Measurements from ENCODE around the gene ADAMTSL4.

ADAMTSL4 gene

DNA sequence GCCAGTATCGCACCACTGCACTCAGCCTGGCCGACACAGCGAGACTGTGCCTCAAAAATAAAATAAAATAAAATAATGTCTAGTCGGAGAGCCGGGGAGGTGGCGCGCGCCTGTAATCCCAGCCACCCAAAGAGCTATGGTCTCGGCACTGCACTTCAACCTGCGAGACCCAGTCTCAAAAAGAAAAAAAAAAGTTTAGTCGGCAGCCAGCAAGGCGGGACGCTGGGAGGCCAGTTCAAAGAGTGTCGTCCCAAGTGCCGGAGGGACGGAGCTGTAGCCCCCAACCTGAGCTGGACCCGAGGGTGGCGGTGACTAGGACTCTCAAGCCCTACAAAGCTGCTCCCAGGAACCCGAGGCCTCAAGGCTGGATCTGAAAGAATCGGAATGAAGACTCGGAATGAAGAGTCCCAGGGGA, 34.3 kb upstream of the ADAMTSL4 start:
- peak overlapping the region; percentile 65 to 88 for H3K4me3 ChIP-seq (ENCODE audit: low read length in 2 of 2)
- H3K27me3 ChIP-seq (ENCODE audit: control insufficient read depth in 2 of 2, insufficient read depth in 2 of 2, low read length in 2 of 2), result no peaks in the 10 kb centered on the region
- peaks cover 3 to 4% of the 10 kb centered on the region in 2 donors for H3K36me3 ChIP-seq (ENCODE audit: control insufficient read depth in 2 of 2, insufficient read depth in 2 of 2, low read length in 2 of 2)
- peak overlapping the region; percentile 61 to 74 for H3K27ac ChIP-seq (ENCODE audit: low read depth in 2 of 2, low read length in 2 of 2)
- no peaks in the 10 kb centered on the region for H3K9me3 ChIP-seq (ENCODE audit: control insufficient read depth in 2 of 2, low read length in 2 of 2)
- H3K4me1 ChIP-seq (ENCODE audit: control insufficient read depth in 2 of 2, insufficient read depth in 2 of 2, low read length in 2 of 2), result peaks cover 6 to 11% of the 10 kb centered on the region in 2 donors
- H3K9ac ChIP-seq (ENCODE audit: low read depth in 1 of 2, low read length in 2 of 2), result peak overlapping the region; percentile 49 to 83

DNA sequence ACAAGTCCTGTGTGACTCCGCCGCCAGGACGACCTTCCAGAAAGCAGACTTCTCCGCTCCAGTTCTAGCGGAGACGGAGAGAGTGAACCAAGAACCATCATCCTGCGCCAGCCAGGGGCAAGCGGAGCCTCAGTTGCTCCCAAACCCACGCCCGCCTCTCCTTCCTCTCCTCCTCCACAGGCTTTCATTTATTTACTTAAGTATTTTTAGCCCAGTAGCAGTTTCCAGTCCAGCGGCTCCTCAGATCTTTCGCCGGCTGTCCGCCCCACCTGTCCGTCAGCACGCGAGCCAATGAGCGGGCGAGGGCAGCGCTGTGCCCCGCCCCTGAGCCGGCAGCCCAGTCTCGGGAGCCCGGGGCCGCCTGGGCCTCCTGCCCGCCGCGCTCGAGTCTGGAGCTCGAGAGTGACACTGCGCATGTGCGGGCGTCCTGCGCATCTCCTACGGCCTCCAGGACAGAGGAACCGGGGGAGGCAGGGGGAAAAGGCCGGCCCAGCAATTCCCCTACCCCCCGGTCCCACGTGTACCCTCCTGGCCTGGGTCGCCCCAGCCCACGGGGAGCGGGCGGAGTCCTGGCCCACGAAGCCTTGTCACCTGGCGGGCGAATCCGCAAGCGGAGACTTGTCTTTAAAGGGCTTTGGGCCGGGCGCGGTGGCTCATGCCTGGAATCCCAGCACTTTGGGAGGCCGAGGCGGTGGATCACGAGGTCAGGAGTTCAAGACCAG, 33.7 kb upstream of the ADAMTSL4 start, which contains the start of gene FALEC:
Gene FALEC (plus strand): TSS at position 425 of the 722 bp plus-strand sequence.
- Histone ChIP-seq H3K36me3 (ENCODE audit: control insufficient read depth in 2 of 2, insufficient read depth in 2 of 2, low read length in 2 of 2) (peaks cover 3 to 4% of the 10 kb centered on the region in 2 donors), H3K9me3 (ENCODE audit: control insufficient read depth in 2 of 2, low read length in 2 of 2) (no peaks in the 10 kb centered on the region), H3K4me1 (ENCODE audit: control insufficient read depth in 2 of 2, insufficient read depth in 2 of 2, low read length in 2 of 2) (peaks cover 6 to 11% of the 10 kb centered on the region in 2 donors), H3K27me3 (ENCODE audit: control insufficient read depth in 2 of 2, insufficient read depth in 2 of 2, low read length in 2 of 2) (no peaks in the 10 kb centered on the region), H3K4me3 (ENCODE audit: low read length in 2 of 2) (peak within 1 kb of the TSS; percentile 65 to 88), H3K9ac (ENCODE audit: low read depth in 1 of 2, low read length in 2 of 2) (peak within 1 kb of the TSS; percentile 49 to 83), H3K27ac (ENCODE audit: low read depth in 2 of 2, low read length in 2 of 2) (peak within 1 kb of the TSS; percentile 73 to 74)

GRCh38 chr1:150516050-150516591, 33.1 kb upstream of the ADAMTSL4 start:
- H3K9me3 ChIP-seq (ENCODE audit: control insufficient read depth in 2 of 2, low read length in 2 of 2), result no peaks in the 10 kb centered on the region
- peak overlapping the region; percentile 73 to 74 for H3K27ac ChIP-seq (ENCODE audit: low read depth in 2 of 2, low read length in 2 of 2)
- H3K9ac ChIP-seq (ENCODE audit: low read depth in 1 of 2, low read length in 2 of 2), result peak overlapping the region in 1 of 2 donors; percentile 63
- H3K4me3 ChIP-seq (ENCODE audit: low read length in 2 of 2), result peak overlapping the region; percentile 65 to 88
- H3K27me3 ChIP-seq (ENCODE audit: control insufficient read depth in 2 of 2, insufficient read depth in 2 of 2, low read length in 2 of 2), result no peaks in the 10 kb centered on the region
- peaks cover 6 to 11% of the 10 kb centered on the region in 2 donors for H3K4me1 ChIP-seq (ENCODE audit: control insufficient read depth in 2 of 2, insufficient read depth in 2 of 2, low read length in 2 of 2)
- peaks cover 3 to 4% of the 10 kb centered on the region in 2 donors for H3K36me3 ChIP-seq (ENCODE audit: control insufficient read depth in 2 of 2, insufficient read depth in 2 of 2, low read length in 2 of 2)

DNA sequence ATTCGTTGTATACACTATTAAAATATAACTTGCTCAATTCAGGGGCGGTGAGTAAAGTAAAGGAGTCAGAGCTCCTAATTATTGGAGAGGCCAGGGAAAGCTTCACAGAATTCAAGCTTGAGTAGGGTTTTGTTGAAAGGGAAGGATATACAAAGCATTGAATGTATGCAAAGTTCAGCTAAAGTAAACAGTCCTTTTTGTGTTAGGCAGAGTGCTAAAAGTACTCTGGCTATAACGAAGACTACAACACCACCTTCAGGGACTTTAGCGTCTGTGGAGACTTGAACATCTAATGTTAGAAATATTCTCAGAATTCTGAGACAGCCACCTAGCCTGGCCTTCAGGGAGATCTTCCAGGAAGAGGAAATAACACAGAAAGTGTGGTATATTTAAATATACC, 32.6 kb upstream of the ADAMTSL4 start:
- Histone ChIP-seq H3K27ac (ENCODE audit: low read depth in 2 of 2, low read length in 2 of 2) (peak overlapping the region; percentile 7 to 45), H3K27me3 (ENCODE audit: control insufficient read depth in 2 of 2, insufficient read depth in 2 of 2, low read length in 2 of 2) (no peaks in the 10 kb centered on the region), H3K36me3 (ENCODE audit: control insufficient read depth in 2 of 2, insufficient read depth in 2 of 2, low read length in 2 of 2) (peaks cover 2 to 4% of the 10 kb centered on the region in 2 donors), H3K4me3 (ENCODE audit: low read length in 2 of 2) (peak overlapping the region in 1 of 2 donors; percentile 88), H3K9ac (ENCODE audit: low read depth in 1 of 2, low read length in 2 of 2) (peak overlapping the region in 1 of 2 donors; percentile 1), H3K9me3 (ENCODE audit: control insufficient read depth in 2 of 2, low read length in 2 of 2) (no peaks in the 10 kb centered on the region), H3K4me1 (ENCODE audit: control insufficient read depth in 2 of 2, insufficient read depth in 2 of 2, low read length in 2 of 2) (peaks cover 6 to 11% of the 10 kb centered on the region in 2 donors)

GRCh38 chr1:150521196-150521968, 27.8 kb upstream of the ADAMTSL4 start:
- no peak overlapping the region for H3K27ac ChIP-seq (ENCODE audit: low read depth in 2 of 2, low read length in 2 of 2)
- peaks cover under 1 to 7% of the 10 kb centered on the region in 2 donors for H3K4me1 ChIP-seq (ENCODE audit: control insufficient read depth in 2 of 2, insufficient read depth in 2 of 2, low read length in 2 of 2)
- H3K27me3 ChIP-seq (ENCODE audit: control insufficient read depth in 2 of 2, insufficient read depth in 2 of 2, low read length in 2 of 2), result no peaks in the 10 kb centered on the region
- H3K36me3 ChIP-seq (ENCODE audit: control insufficient read depth in 2 of 2, insufficient read depth in 2 of 2, low read length in 2 of 2), result no peaks in the 10 kb centered on the region
- no peak overlapping the region for H3K9ac ChIP-seq (ENCODE audit: low read depth in 1 of 2, low read length in 2 of 2)
- no peak overlapping the region for H3K4me3 ChIP-seq (ENCODE audit: low read length in 2 of 2)
- no peaks in the 10 kb centered on the region for H3K9me3 ChIP-seq (ENCODE audit: control insufficient read depth in 2 of 2, low read length in 2 of 2)

DNA sequence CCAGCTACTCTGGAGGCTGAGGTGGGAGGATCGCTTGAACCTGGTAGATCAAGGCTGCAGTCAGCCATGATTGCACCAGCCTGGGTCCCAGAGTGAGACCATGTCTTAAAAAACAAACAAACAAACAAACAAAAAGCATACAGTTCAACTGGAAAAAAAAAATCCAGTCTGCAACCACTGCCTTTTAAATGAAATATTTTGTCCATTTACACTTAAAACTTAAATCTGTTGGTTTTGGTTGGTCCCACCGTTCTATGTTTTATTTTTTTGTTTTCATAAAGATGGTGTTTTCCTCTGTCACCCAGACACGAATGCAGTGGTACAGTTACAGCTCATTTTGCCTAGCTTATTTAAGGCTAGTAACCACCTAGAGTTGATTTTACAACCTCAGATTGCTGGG, 23.9 kb upstream of the ADAMTSL4 start:
- Histone ChIP-seq H3K4me1 (ENCODE audit: control insufficient read depth in 2 of 2, insufficient read depth in 2 of 2, low read length in 2 of 2) (peaks cover 0 to 4% of the 10 kb centered on the region in 2 donors), H3K36me3 (ENCODE audit: control insufficient read depth in 2 of 2, insufficient read depth in 2 of 2, low read length in 2 of 2) (no peaks in the 10 kb centered on the region), H3K27ac (ENCODE audit: low read depth in 2 of 2, low read length in 2 of 2) (no peak overlapping the region), H3K9me3 (ENCODE audit: control insufficient read depth in 2 of 2, low read length in 2 of 2) (no peaks in the 10 kb centered on the region), H3K4me3 (ENCODE audit: low read length in 2 of 2) (no peak overlapping the region), H3K9ac (ENCODE audit: low read depth in 1 of 2, low read length in 2 of 2) (no peak overlapping the region), H3K27me3 (ENCODE audit: control insufficient read depth in 2 of 2, insufficient read depth in 2 of 2, low read length in 2 of 2) (no peaks in the 10 kb centered on the region)

GRCh38 chr1:150528196-150528595, 21.0 kb upstream of the ADAMTSL4 start:
- H3K9me3 ChIP-seq (ENCODE audit: control insufficient read depth in 2 of 2, low read length in 2 of 2), result no peaks in the 10 kb centered on the region
- H3K4me3 ChIP-seq (ENCODE audit: low read length in 2 of 2), result no peak overlapping the region
- H3K9ac ChIP-seq (ENCODE audit: low read depth in 1 of 2, low read length in 2 of 2), result no peak overlapping the region
- no peaks in the 10 kb centered on the region for H3K27me3 ChIP-seq (ENCODE audit: control insufficient read depth in 2 of 2, insufficient read depth in 2 of 2, low read length in 2 of 2)
- H3K4me1 ChIP-seq (ENCODE audit: control insufficient read depth in 2 of 2, insufficient read depth in 2 of 2, low read length in 2 of 2), result peaks cover 6 to 15% of the 10 kb centered on the region in 2 donors
- no peaks in the 10 kb centered on the region for H3K36me3 ChIP-seq (ENCODE audit: control insufficient read depth in 2 of 2, insufficient read depth in 2 of 2, low read length in 2 of 2)
- no peak overlapping the region for H3K27ac ChIP-seq (ENCODE audit: low read depth in 2 of 2, low read length in 2 of 2)

DNA sequence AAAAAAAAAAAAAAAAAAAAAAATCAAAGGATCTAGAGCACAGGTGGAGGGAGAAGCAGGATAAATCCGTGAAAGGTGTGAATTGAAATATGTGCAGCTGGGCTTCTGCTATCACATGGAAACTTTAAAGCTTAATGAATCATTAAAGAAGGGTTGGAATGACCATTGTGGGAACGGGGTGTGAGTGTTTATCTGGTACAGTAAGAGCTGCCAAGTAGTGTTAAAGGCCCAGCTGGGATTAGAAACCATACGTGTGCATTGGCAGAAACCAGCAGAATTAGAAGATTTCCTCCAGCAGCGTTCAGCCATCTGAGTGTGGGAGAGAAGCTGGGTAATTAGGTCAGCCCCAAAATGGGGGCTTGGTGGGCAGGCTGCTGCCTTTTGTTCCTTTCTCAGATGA, 20.2 kb upstream of the ADAMTSL4 start:
- Histone ChIP-seq H3K9me3 (ENCODE audit: control insufficient read depth in 2 of 2, low read length in 2 of 2) (no peaks in the 10 kb centered on the region), H3K36me3 (ENCODE audit: control insufficient read depth in 2 of 2, insufficient read depth in 2 of 2, low read length in 2 of 2) (no peaks in the 10 kb centered on the region), H3K4me1 (ENCODE audit: control insufficient read depth in 2 of 2, insufficient read depth in 2 of 2, low read length in 2 of 2) (peaks cover 6 to 15% of the 10 kb centered on the region in 2 donors), H3K27me3 (ENCODE audit: control insufficient read depth in 2 of 2, insufficient read depth in 2 of 2, low read length in 2 of 2) (no peaks in the 10 kb centered on the region), H3K27ac (ENCODE audit: low read depth in 2 of 2, low read length in 2 of 2) (peak overlapping the region; percentile 71 to 76), H3K4me3 (ENCODE audit: low read length in 2 of 2) (peak overlapping the region in 1 of 2 donors; percentile 5), H3K9ac (ENCODE audit: low read depth in 1 of 2, low read length in 2 of 2) (peak overlapping the region in 1 of 2 donors; percentile 19)

DNA sequence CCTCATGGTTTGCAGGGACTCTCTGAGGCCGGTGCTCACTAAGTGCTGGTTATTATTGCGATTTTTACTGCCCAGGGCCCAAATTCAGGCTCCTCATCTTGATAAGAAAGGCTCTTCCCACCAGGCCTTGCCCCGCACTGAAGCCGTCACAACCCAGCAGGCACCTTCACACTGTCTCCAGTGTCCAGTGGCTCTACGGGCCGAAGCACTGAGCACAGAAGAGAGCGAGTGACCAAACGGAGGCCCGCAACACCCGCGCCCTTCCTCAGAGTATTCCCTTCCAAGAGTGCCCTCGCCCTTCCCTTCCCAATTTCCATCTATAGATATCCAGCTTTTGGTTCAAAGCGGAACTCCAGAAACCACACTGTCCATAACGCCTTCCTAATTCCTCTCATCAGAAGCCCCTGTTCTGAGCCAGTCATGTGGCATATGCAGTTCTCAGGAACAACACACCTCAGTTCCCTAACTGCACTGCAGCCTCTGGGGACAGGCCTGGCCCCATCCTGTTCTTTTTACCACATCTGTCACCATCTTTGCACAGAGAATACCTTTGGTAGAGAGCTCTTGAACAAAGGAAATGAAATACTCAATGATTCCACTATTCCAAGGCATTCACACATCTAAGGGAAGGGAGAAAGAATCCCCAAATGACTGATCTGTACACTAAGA, 18.6 kb upstream of the ADAMTSL4 start:
- Histone ChIP-seq H3K27ac (ENCODE audit: low read depth in 2 of 2, low read length in 2 of 2) (no peak overlapping the region), H3K36me3 (ENCODE audit: control insufficient read depth in 2 of 2, insufficient read depth in 2 of 2, low read length in 2 of 2) (no peaks in the 10 kb centered on the region), H3K9me3 (ENCODE audit: control insufficient read depth in 2 of 2, low read length in 2 of 2) (no peaks in the 10 kb centered on the region), H3K4me3 (ENCODE audit: low read length in 2 of 2) (no peak overlapping the region), H3K4me1 (ENCODE audit: control insufficient read depth in 2 of 2, insufficient read depth in 2 of 2, low read length in 2 of 2) (peaks cover 6 to 15% of the 10 kb centered on the region in 2 donors), H3K27me3 (ENCODE audit: control insufficient read depth in 2 of 2, insufficient read depth in 2 of 2, low read length in 2 of 2) (no peaks in the 10 kb centered on the region), H3K9ac (ENCODE audit: low read depth in 1 of 2, low read length in 2 of 2) (no peak overlapping the region)
